ENCODE measurements around the gene ZMAT3. TPM values are rescaled to one million over a fixed set of nuclear protein-coding genes. Genes with fewer than 3 reads are reported as not detected.

ZMAT3 gene
- total RNA-seq, 1 donor from 2014 or later, result 8.6 TPM

DNA sequence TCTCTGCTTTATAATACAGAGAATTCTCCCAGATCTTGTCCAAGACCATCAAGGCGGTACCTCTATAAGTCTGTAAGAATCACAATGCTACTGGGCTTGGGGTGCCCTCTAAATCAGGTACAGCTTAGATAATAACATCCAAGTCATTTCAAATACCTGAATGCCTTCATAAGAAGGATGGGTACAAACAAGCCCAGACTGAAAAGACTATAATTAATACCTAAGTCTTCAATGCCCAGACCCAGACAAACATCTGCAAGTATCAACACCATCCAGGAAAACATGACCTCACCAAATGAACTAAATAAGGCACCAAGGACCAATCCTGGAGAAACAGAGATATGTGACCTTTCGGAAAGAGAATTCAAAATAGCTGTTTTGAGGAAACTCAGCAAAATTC is 65.9 kb downstream of the ZMAT3 start:
- no peak for DNase-seq (ENCODE audit: low spot score)
- H3K9me3 ChIP-seq (ENCODE audit: low read depth), result no peaks in the 10 kb centered on the region
- H3K4me1 Mint-ChIP-seq, result no peaks in the 10 kb centered on the region
- H3K27ac ChIP-seq, result no peak overlapping the region
- no peaks in the 10 kb centered on the region for H3K36me3 Mint-ChIP-seq
- H3K4me3 ChIP-seq, result no peak overlapping the region
- H3F3A ChIP-seq (ENCODE audit: low read depth), result no peaks in the 10 kb centered on the region
- H3K36me3 ChIP-seq, result no peaks in the 10 kb centered on the region
- peaks cover 7% of the 10 kb centered on the region for H3K9me3 Mint-ChIP-seq
- H3K27me3 ChIP-seq, result no peaks in the 10 kb centered on the region
- no peak for TF ChIP-seq EZH2phosphoT487 (IDR thresholded peaks at IDR 0.05)
- H3K4me1 ChIP-seq, result no peaks in the 10 kb centered on the region
- H3K4me2 ChIP-seq, result no peak overlapping the region
- no peak overlapping the region for H3K9ac ChIP-seq
- H4K20me1 ChIP-seq (ENCODE audit: low read depth), result no peaks in the 10 kb centered on the region
- no peaks in the 10 kb centered on the region for H3K27me3 Mint-ChIP-seq (ENCODE audit: insufficient read depth, low read depth)
- H3K4me3 Mint-ChIP-seq, result no peak overlapping the region
- H3K79me2 ChIP-seq (ENCODE audit: low read depth), result no peaks in the 10 kb centered on the region
- no peak overlapping the region for H3K27ac Mint-ChIP-seq
- H2AFZ ChIP-seq (replicated peaks), result no peak overlapping the region

DNA sequence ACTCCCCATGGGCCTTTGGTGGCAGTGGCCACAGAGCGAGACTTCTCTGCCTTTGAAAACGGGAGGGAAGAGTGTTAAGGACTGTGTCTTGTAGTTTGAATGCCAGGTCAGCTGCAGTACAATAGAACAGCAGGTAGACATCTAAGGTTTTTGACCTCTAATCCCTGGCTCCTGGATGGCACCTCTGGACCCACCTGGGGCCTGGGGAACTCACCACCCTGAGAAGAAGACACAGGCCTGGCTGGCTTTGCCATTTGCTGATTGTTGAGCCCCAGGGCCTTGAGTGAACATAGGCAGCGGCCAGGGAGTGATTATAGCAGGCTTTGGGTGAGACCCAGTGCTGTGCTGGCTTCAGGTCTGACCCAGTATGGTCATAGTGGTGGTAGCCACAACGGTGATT is 66.4 kb downstream of the ZMAT3 start:
- H3K9me3 Mint-ChIP-seq, result peaks cover 6% of the 10 kb centered on the region
- H2AFZ ChIP-seq (replicated peaks), result no peak overlapping the region
- no peaks in the 10 kb centered on the region for H3K27me3 ChIP-seq
- H3K36me3 ChIP-seq, result no peaks in the 10 kb centered on the region
- no peak overlapping the region for H3K4me2 ChIP-seq
- H3K27me3 Mint-ChIP-seq (ENCODE audit: insufficient read depth, low read depth), result no peaks in the 10 kb centered on the region
- H3F3A ChIP-seq (ENCODE audit: low read depth), result no peaks in the 10 kb centered on the region
- H3K79me2 ChIP-seq (ENCODE audit: low read depth), result no peaks in the 10 kb centered on the region
- H3K4me3 ChIP-seq, result no peak overlapping the region
- no peak overlapping the region for H3K4me3 Mint-ChIP-seq
- H3K27ac ChIP-seq, result no peak overlapping the region
- no peak for DNase-seq (ENCODE audit: low spot score)
- H3K9me3 ChIP-seq (ENCODE audit: low read depth), result no peaks in the 10 kb centered on the region
- TF ChIP-seq, protein P1, sequence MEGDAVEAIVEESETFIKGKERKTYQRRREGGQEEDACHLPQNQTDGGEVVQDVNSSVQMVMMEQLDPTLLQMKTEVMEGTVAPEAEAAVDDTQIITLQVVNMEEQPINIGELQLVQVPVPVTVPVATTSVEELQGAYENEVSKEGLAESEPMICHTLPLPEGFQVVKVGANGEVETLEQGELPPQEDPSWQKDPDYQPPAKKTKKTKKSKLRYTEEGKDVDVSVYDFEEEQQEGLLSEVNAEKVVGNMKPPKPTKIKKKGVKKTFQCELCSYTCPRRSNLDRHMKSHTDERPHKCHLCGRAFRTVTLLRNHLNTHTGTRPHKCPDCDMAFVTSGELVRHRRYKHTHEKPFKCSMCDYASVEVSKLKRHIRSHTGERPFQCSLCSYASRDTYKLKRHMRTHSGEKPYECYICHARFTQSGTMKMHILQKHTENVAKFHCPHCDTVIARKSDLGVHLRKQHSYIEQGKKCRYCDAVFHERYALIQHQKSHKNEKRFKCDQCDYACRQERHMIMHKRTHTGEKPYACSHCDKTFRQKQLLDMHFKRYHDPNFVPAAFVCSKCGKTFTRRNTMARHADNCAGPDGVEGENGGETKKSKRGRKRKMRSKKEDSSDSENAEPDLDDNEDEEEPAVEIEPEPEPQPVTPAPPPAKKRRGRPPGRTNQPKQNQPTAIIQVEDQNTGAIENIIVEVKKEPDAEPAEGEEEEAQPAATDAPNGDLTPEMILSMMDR (IDR thresholded peaks at IDR 0.05), result no peak
- H3K4me1 ChIP-seq, result no peaks in the 10 kb centered on the region
- H4K20me1 ChIP-seq (ENCODE audit: low read depth), result no peaks in the 10 kb centered on the region
- H3K4me1 Mint-ChIP-seq, result no peaks in the 10 kb centered on the region
- H3K36me3 Mint-ChIP-seq, result no peaks in the 10 kb centered on the region
- H3K27ac Mint-ChIP-seq, result no peak overlapping the region
- H3K9ac ChIP-seq, result no peak overlapping the region

DNA sequence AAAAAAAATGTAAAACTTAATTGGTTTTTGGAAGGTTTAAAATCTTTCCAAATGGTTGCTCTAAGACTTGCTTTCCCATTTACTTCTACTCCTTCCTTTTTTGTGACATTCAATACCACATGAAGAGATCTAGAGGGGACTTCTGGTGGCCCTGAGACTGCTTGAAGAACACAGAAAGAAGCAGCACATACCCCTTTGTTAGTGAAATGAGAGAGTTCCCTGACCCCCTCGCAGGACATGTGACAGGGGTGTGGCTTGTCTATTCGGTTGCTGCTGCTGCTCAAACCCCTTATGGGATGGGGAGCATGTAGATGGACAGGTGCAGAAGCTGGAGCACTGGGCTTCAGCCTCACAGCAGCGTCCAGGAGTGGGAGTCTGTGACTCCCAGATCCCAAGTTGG is 71.0 kb downstream of the ZMAT3 start:
- Mint-ChIP-seq H3K27me3 (ENCODE audit: insufficient read depth, low read depth) (peaks cover 2% of the 10 kb centered on the region), H3K4me3 (no peak overlapping the region), H3K4me1 (no peaks in the 10 kb centered on the region), H3K9me3 (peaks cover 4% of the 10 kb centered on the region), H3K27ac (no peak overlapping the region), H3K36me3 (no peaks in the 10 kb centered on the region)
- Histone ChIP-seq H4K20me1 (ENCODE audit: low read depth) (no peaks in the 10 kb centered on the region), H2AFZ (replicated peaks) (no peak overlapping the region), H3K4me1 (no peaks in the 10 kb centered on the region), H3F3A (ENCODE audit: low read depth) (no peaks in the 10 kb centered on the region), H3K36me3 (no peaks in the 10 kb centered on the region), H3K27me3 (no peaks in the 10 kb centered on the region), H3K9ac (no peak overlapping the region), H3K4me3 (no peak overlapping the region), H3K27ac (no peak overlapping the region), H3K4me2 (no peak overlapping the region), H3K9me3 (ENCODE audit: low read depth) (no peaks in the 10 kb centered on the region), H3K79me2 (ENCODE audit: low read depth) (no peaks in the 10 kb centered on the region)
- TF ChIP-seq, protein P1 (IDR thresholded peaks at IDR 0.05), result no peak
- TF ChIP-seq EZH2 (IDR thresholded peaks at IDR 0.05) (no peak), EZH2phosphoT487 (IDR thresholded peaks at IDR 0.05) (no peak)
- DNase-seq (ENCODE audit: low spot score), result no peak

DNA sequence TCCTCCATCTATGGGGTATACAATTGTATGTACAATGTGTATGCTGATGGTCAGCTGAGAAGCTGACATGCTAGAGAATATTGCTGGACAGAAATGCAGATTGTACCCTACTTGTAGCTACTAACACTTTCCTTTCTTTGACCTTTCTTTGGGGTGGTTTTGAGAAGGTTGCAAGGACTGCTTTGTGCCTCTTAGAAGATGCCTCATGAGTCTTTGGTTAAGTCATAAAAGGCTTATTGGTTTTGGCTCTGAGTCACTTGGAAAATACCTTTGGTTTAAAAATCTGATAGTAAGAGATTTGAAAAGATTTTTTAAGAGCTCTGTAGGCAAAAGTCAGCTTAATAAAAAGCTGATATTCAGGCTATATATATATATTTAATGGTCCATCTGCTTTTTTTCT is 71.5 kb downstream of the ZMAT3 start:
- no peak overlapping the region for H3K9ac ChIP-seq
- H3K4me2 ChIP-seq, result no peak overlapping the region
- no peak overlapping the region for H3K27ac ChIP-seq
- H3K4me1 ChIP-seq, result no peaks in the 10 kb centered on the region
- peaks cover 4% of the 10 kb centered on the region for H3K9me3 Mint-ChIP-seq
- no peaks in the 10 kb centered on the region for H3K36me3 ChIP-seq
- TF ChIP-seq, protein P1 (IDR thresholded peaks at IDR 0.05), result no peak
- TF ChIP-seq EZH2phosphoT487 (IDR thresholded peaks at IDR 0.05), result no peak
- no peak for TF ChIP-seq EZH2 (IDR thresholded peaks at IDR 0.05)
- H3K79me2 ChIP-seq (ENCODE audit: low read depth), result no peaks in the 10 kb centered on the region
- no peaks in the 10 kb centered on the region for H3K27me3 ChIP-seq
- DNase-seq (ENCODE audit: low spot score), result no peak
- no peaks in the 10 kb centered on the region for H3K36me3 Mint-ChIP-seq
- no peak overlapping the region for H3K27ac Mint-ChIP-seq
- no peak overlapping the region for H3K4me3 ChIP-seq
- no peaks in the 10 kb centered on the region for H3K9me3 ChIP-seq (ENCODE audit: low read depth)
- no peak overlapping the region for H2AFZ ChIP-seq (replicated peaks)
- no peak overlapping the region for H3K4me3 Mint-ChIP-seq
- no peaks in the 10 kb centered on the region for H4K20me1 ChIP-seq (ENCODE audit: low read depth)
- peaks cover 2% of the 10 kb centered on the region for H3K27me3 Mint-ChIP-seq (ENCODE audit: insufficient read depth, low read depth)
- H3F3A ChIP-seq (ENCODE audit: low read depth), result no peaks in the 10 kb centered on the region
- no peaks in the 10 kb centered on the region for H3K4me1 Mint-ChIP-seq

All from neural progenitor cell (in vitro differentiated cells).